LNCAP (cell line): ENCODE data around the gene BCL7C.
A peak's percentile ranks its signal among the peaks of the same experiment; 100 is the strongest.

ENCODE experiments used
- TF ChIP-seq, protein P1 (sequence below): fragments of 450-650 bp; IDR thresholded peaks from 2 replicates; pipeline ENCODE4 v1.5.1; 2017; ENCODE audit warnings: mild to moderate bottlenecking

Gene BCL7C

GRCh38 chr16:30924076-30924912, 30.4 kb upstream of the BCL7C start:
- TF ChIP-seq, protein P1, sequence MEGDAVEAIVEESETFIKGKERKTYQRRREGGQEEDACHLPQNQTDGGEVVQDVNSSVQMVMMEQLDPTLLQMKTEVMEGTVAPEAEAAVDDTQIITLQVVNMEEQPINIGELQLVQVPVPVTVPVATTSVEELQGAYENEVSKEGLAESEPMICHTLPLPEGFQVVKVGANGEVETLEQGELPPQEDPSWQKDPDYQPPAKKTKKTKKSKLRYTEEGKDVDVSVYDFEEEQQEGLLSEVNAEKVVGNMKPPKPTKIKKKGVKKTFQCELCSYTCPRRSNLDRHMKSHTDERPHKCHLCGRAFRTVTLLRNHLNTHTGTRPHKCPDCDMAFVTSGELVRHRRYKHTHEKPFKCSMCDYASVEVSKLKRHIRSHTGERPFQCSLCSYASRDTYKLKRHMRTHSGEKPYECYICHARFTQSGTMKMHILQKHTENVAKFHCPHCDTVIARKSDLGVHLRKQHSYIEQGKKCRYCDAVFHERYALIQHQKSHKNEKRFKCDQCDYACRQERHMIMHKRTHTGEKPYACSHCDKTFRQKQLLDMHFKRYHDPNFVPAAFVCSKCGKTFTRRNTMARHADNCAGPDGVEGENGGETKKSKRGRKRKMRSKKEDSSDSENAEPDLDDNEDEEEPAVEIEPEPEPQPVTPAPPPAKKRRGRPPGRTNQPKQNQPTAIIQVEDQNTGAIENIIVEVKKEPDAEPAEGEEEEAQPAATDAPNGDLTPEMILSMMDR = no peak

GRCh38 chr16:30923554-30924075, 29.7 kb upstream of the BCL7C start, which contains the start of gene FBXL19:
FBXL19 (plus strand) TSS chr16:30923572; CDS start chr16:30925755, 2,183 bp downstream.
- TF ChIP-seq, protein P1 = no peak

- TF ChIP-seq, protein P1 = no peak
These were observed 29.2 kb upstream of the BCL7C start for GRCh38 chr16:30922960-30923535.

GRCh38 chr16:30922420-30922959, 28.6 kb upstream of the BCL7C start:
- TF ChIP-seq, protein P1 = no peak

GRCh38 chr16:30921748-30922419, 28.0 kb upstream of the BCL7C start:
- TF ChIP-seq, protein P1 = peak; percentile 85

GRCh38 chr16:30921459-30921747, 27.5 kb upstream of the BCL7C start:
- TF ChIP-seq, protein P1 = no peak

DNA sequence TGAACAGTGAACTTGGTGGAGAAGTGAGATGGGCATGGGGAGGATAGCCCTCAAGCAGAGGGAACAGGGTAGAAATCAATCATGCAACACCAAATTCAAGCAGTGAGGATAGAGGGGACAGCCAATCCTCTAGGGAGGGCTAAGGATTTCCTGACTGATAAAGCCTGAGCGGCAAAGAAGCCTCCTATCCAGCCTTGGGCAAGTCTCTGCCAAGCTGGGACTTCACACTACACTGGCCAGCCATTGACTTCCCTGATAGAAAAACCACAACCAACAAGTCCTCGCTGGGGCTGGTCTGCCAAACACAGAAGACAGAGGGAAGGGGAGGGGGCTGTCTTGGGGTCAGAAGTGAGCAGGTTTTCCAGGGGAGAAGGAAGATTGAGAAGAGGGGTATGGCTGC, 27.0 kb upstream of the BCL7C start:
- TF ChIP-seq, protein P1 = no peak
